Testis (tissue), 2 donors: ENCODE measurements around the gene TRIM74.
"Not testable (repeated sequence)": the region's sequence is repeated elsewhere in the genome, so short reads cannot be mapped to it uniquely, and the experiment has no call there.

Experiments
- POLR2A ChIP-seq: fragments of 450-650 bp; IDR thresholded peaks from one replicate; pipeline ENCODE4 v1.6.1; 2017; ENCODE audit warnings: antibody characterized with exemption, mild to moderate bottlenecking, moderate library complexity
- TF ChIP-seq, protein P1 (sequence below), 3 experiments: fragments of 450-650 bp in 2 of 3; fragments of 200-600 bp in 1 of 3; sonication (generic) in 1 of 3; IDR thresholded peaks; one replicate each; pipeline ENCODE4 v1.5.1; 2016 to 2019; ENCODE audit warnings: antibody characterized with exemption in 3 of 3, mild to moderate bottlenecking in 2 of 3, moderate library complexity in 1 of 3

DNA sequence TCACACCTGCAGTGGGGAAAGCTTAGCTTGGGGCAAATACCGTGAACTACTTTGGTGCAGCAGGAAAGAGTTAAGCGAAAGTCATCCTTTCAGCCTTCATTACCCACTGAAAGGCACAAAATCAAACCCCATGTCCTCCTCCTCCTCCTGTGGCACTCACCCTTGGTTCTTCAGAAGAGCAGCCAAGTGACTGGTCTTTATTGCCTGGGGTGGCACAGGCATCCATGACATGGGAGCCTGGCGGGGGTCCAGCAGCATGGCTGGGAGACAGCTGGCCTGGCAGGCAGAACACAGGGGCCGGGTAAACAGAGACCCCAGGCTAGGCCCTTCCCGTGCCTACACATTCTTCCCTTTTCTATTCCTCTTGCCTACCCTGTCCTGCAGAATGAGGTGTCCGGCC is 19.6 kb downstream of the TRIM74 start:
- TF ChIP-seq, protein P1, sequence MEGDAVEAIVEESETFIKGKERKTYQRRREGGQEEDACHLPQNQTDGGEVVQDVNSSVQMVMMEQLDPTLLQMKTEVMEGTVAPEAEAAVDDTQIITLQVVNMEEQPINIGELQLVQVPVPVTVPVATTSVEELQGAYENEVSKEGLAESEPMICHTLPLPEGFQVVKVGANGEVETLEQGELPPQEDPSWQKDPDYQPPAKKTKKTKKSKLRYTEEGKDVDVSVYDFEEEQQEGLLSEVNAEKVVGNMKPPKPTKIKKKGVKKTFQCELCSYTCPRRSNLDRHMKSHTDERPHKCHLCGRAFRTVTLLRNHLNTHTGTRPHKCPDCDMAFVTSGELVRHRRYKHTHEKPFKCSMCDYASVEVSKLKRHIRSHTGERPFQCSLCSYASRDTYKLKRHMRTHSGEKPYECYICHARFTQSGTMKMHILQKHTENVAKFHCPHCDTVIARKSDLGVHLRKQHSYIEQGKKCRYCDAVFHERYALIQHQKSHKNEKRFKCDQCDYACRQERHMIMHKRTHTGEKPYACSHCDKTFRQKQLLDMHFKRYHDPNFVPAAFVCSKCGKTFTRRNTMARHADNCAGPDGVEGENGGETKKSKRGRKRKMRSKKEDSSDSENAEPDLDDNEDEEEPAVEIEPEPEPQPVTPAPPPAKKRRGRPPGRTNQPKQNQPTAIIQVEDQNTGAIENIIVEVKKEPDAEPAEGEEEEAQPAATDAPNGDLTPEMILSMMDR (IDR thresholded peaks at IDR 0.05) = not testable (repeated sequence)
- TF ChIP-seq POLR2A = not testable (repeated sequence)
